Keratinocyte (primary cell): ENCODE results near the gene HOMER1.

Experiments used
- EZH2 ChIP-seq: IDR thresholded peaks from one replicate; pipeline ENCODE4 v1.6.1; 2012; ENCODE audit warnings: inconsistent platforms, mild to moderate bottlenecking, low read length, moderate library complexity
- TF ChIP-seq, protein P1 (sequence below), 3 experiments: IDR thresholded peaks in 1 of 3; conservative IDR thresholded peaks in 1 of 3; optimal IDR thresholded peaks in 1 of 3; 2 replicates in 2 of 3; 3 replicates in 1 of 3; pipeline versions ENCODE3 to v1.5.1; 2011; ENCODE audit warnings: low read length in 3 of 3, mild to moderate bottlenecking in 3 of 3, moderate library complexity in 2 of 3, control low read depth in 1 of 3, inconsistent platforms in 1 of 3; ENCODE audit not compliant: insufficient read depth in 2 of 3; ENCODE audit errors: extremely low read depth in 1 of 3

DNA sequence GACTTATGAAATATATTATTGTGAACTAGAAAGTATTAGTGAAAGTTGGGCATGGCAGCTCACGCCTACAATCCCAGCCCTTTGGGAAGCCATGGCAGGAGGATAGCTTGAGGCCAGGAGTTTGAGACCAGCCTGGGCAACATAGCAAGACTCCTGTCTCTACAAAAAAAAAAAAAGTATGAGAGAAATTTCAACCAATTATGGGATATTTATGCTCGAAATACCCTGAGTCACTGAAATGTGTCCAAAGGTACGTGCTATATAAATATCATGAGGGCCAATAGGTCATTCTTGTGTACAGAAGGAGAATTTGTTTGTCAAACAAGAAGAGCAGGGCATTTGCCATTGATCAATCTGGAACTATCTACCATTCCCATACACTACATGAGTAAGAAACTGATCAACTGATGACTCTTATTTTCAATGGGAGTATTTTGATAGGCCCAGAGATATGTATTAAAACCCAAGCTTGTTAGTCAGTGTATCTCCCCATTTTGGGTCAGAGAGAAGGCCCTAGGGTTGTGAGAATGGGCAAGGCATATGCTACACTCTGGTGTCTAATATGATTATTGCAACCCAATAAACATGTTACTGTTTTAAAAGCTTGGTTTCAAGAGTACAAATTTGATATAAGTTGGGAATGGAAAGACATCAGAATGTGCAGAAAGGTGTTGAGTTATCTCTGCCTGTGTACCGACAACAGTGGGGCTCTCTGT lies 21.7 kb upstream of the HOMER1 start:
- no peak for TF ChIP-seq EZH2
- TF ChIP-seq, protein P1, sequence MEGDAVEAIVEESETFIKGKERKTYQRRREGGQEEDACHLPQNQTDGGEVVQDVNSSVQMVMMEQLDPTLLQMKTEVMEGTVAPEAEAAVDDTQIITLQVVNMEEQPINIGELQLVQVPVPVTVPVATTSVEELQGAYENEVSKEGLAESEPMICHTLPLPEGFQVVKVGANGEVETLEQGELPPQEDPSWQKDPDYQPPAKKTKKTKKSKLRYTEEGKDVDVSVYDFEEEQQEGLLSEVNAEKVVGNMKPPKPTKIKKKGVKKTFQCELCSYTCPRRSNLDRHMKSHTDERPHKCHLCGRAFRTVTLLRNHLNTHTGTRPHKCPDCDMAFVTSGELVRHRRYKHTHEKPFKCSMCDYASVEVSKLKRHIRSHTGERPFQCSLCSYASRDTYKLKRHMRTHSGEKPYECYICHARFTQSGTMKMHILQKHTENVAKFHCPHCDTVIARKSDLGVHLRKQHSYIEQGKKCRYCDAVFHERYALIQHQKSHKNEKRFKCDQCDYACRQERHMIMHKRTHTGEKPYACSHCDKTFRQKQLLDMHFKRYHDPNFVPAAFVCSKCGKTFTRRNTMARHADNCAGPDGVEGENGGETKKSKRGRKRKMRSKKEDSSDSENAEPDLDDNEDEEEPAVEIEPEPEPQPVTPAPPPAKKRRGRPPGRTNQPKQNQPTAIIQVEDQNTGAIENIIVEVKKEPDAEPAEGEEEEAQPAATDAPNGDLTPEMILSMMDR (optimal IDR thresholded peaks at IDR 0.05 in 1 of 3, IDR thresholded peaks at IDR 0.05 in 1 of 3, conservative IDR thresholded peaks at IDR 0.05 in 1 of 3; ENCODE audit: extremely low read depth in 1 of 3, insufficient read depth in 2 of 3, low read length in 3 of 3), result no peak
